Nephron (organoid): ENCODE data around the gene RSU1.
A peak's percentile ranks its signal among the peaks of the same experiment; 100 is the strongest.

Experiments
- H3K27ac Mint-ChIP-seq, 3 experiments: 2 replicates each; pipeline ENCODE4 v1.8.0; 2020; ENCODE audit warnings: mixed read lengths in 3 of 3, mild to moderate bottlenecking in 2 of 3, moderate library complexity in 1 of 3
- H3K27me3 Mint-ChIP-seq: 2 replicates; pipeline ENCODE4 v1.8.0; 2021; ENCODE audit warnings: low read depth, mild to moderate bottlenecking, moderate library complexity, mixed read lengths
- H3K36me3 Mint-ChIP-seq: 2 replicates; pipeline ENCODE4 v1.8.0; 2020; ENCODE audit warnings: low read depth, mixed read lengths
- H3K4me1 Mint-ChIP-seq: 2 replicates; pipeline ENCODE4 v1.8.0; 2020; ENCODE audit warnings: mixed read lengths
- H3K4me3 Mint-ChIP-seq, 3 experiments: 2 replicates each; pipeline ENCODE4 v1.8.0; 2020; ENCODE audit warnings: mild to moderate bottlenecking in 3 of 3, mixed read lengths in 3 of 3, moderate library complexity in 2 of 3
- H3K9me3 Mint-ChIP-seq: 2 replicates; pipeline ENCODE4 v1.8.0; 2020; ENCODE audit warnings: mixed read lengths
- CTCF ChIP-seq, 3 experiments: fragments of 200-600 bp; sonication (generic); IDR thresholded peaks; one replicate each; pipeline ENCODE4 v1.5.0; 2021; ENCODE audit warnings: antibody characterized with exemption in 3 of 3; ENCODE audit not compliant: unreplicated experiment in 3 of 3

Gene RSU1

GRCh38 chr10:16814012-16814411 is 3.2 kb downstream of the RSU1 start:
- Mint-ChIP-seq H3K27me3 (peaks cover 4% of the 10 kb centered on the region), H3K4me3 (no peak overlapping the region), H3K27ac (no peak overlapping the region), H3K4me1 (peaks cover 18% of the 10 kb centered on the region), H3K9me3 (no peaks in the 10 kb centered on the region), H3K36me3 (peaks cover 7% of the 10 kb centered on the region)
- TF ChIP-seq CTCF (IDR thresholded peaks at IDR 0.05; ENCODE audit: unreplicated experiment in 3 of 3): no peak

- TF ChIP-seq CTCF (IDR thresholded peaks at IDR 0.05; ENCODE audit: unreplicated experiment in 3 of 3): no peak
- no peak overlapping the region for H3K27ac Mint-ChIP-seq
- peaks cover 18% of the 10 kb centered on the region for H3K4me1 Mint-ChIP-seq
- no peaks in the 10 kb centered on the region for H3K9me3 Mint-ChIP-seq
- H3K4me3 Mint-ChIP-seq: no peak overlapping the region
- H3K36me3 Mint-ChIP-seq: peaks cover 7% of the 10 kb centered on the region
- peaks cover 4% of the 10 kb centered on the region for H3K27me3 Mint-ChIP-seq
Measured at GRCh38 chr10:16812676-16813075, 4.5 kb downstream of the RSU1 start.

DNA sequence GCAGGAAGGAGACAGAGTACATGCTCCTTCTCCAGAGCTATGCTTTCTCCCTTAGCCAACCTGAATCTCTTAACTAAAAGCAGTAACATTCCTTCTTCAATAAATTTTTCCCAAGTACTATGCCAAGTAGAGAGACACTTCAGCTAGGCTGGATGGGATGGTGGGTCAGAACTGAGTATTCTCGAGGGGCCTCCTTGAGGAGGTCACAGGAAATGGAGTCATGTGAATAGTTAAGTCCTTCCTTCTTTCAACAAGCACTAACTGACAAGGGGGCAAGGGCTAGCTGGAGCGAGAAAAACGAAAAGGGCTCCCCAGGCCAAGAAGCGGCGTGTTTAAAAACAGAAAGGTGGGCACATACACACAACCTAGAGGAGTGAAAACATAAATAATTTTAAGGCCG is 5.5 kb downstream of the RSU1 start:
- peaks cover 18% of the 10 kb centered on the region for H3K4me1 Mint-ChIP-seq
- H3K9me3 Mint-ChIP-seq: no peaks in the 10 kb centered on the region
- no peak overlapping the region for H3K27ac Mint-ChIP-seq
- peaks cover 14% of the 10 kb centered on the region for H3K36me3 Mint-ChIP-seq
- H3K4me3 Mint-ChIP-seq: peak overlapping the region in 1 of 3 experiments; percentile 10
- no peak for TF ChIP-seq CTCF (IDR thresholded peaks at IDR 0.05; ENCODE audit: unreplicated experiment in 3 of 3)
- no peaks in the 10 kb centered on the region for H3K27me3 Mint-ChIP-seq

DNA sequence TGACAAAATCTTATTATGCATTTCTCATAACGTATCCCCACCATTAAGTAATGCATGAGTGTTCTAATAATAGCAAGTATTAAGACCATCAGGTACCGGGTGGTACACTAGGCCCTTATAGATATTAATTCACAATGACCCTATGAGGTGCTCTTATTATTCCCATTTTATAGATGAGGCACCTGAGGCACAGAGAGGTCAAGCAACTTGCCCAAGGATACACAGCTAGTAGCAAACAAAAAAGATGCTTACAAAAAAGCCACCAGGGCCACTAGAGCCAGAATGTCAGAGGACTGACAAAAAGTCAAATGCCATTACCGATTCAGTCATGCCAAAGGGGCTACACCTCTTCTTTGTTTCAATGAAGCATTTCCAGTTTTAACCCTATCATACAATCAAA is 5.9 kb downstream of the RSU1 start:
- Mint-ChIP-seq H3K27ac (no peak overlapping the region), H3K36me3 (peaks cover 14% of the 10 kb centered on the region), H3K4me3 (no peak overlapping the region), H3K27me3 (no peaks in the 10 kb centered on the region), H3K9me3 (no peaks in the 10 kb centered on the region), H3K4me1 (peaks cover 16% of the 10 kb centered on the region)
- no peak for TF ChIP-seq CTCF (IDR thresholded peaks at IDR 0.05; ENCODE audit: unreplicated experiment in 3 of 3)

DNA sequence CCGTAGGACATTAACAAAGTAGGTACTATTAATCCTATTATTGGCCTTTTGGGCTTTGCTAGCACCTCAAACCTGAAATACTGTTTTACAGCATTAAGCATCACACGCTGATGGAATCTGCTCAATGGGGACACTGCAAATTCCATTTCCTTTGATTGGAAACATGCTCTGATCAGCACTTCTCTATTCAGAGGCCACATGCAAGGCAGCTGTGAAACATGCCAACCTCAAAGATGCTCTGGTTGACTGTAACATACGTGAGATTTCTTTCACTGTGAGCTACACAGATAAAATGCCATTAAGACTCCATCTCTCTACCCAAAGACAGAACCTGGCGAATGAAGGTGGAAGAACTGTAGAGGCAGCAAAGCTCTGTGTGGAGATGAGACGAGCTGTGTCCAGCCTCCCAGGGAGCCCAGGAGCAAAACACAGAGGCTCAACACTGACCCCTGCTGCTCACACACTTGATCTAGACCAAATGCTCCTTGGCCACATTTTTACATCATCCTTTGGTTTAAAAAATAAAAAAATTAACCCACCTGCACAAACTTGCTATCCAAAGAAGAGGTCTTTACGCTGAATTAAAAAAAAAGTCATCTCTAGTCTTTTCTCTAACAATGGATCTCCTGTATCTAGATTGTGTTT is 8.0 kb downstream of the RSU1 start:
- no peak overlapping the region for H3K4me3 Mint-ChIP-seq
- H3K36me3 Mint-ChIP-seq: peaks cover 15% of the 10 kb centered on the region
- H3K9me3 Mint-ChIP-seq: no peaks in the 10 kb centered on the region
- no peaks in the 10 kb centered on the region for H3K27me3 Mint-ChIP-seq
- peaks cover 4% of the 10 kb centered on the region for H3K4me1 Mint-ChIP-seq
- TF ChIP-seq CTCF (IDR thresholded peaks at IDR 0.05; ENCODE audit: unreplicated experiment in 3 of 3): peak in 1 of 3 experiments; percentile 35
- H3K27ac Mint-ChIP-seq: no peak overlapping the region

DNA sequence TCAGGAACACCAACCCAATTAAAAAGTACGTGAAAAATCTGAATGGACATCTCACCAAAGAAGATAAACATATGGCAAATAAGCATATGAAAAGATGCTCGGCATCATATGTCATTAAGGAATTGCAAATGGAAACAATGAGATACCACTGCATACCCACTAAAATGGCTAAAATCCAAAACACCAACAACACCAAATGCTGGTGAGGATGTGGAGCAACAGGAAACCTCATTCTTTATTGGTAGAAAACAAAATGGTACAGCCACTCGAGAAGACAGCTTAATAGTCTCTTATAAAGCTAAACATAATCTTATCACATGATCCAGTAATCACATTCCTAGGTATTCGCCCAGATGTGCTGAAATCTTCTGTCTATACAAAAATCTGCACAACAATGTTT is 13.1 kb downstream of the RSU1 start:
- Mint-ChIP-seq H3K36me3 (peaks cover 27% of the 10 kb centered on the region), H3K27ac (no peak overlapping the region)
- no peak for TF ChIP-seq CTCF (IDR thresholded peaks at IDR 0.05; ENCODE audit: unreplicated experiment in 3 of 3)

More for the DNA sequence above, 13.1 kb downstream of the RSU1 start:
- H3K9me3 Mint-ChIP-seq: peaks cover 6% of the 10 kb centered on the region
- no peaks in the 10 kb centered on the region for H3K4me1 Mint-ChIP-seq
- no peak overlapping the region for H3K4me3 Mint-ChIP-seq
- no peaks in the 10 kb centered on the region for H3K27me3 Mint-ChIP-seq
